ENCODE data around the gene PLEKHA7.

Gene PLEKHA7

GRCh38 chr11:17024924-17025323 lies 10.7 kb upstream of the PLEKHA7 start:
- no peak for DNase-seq (ENCODE audit: extremely low read depth, low read depth)
- no peak for TF ChIP-seq CTCF (IDR thresholded peaks at IDR 0.05; ENCODE audit: low read depth, low read length, missing control alignments)
- H3K4me3 ChIP-seq (replicated peaks; ENCODE audit: low read depth, low read length) = no peak overlapping the region

- no peak for DNase-seq (ENCODE audit: extremely low read depth, low read depth)
These were observed 7.3 kb upstream of the PLEKHA7 start for GRCh38 chr11:17021511-17021910.

GRCh38 chr11:17020831-17021230 lies 6.6 kb upstream of the PLEKHA7 start:
- DNase-seq (ENCODE audit: extremely low read depth, low read depth) = no peak
- TF ChIP-seq CTCF (IDR thresholded peaks at IDR 0.05; ENCODE audit: low read depth, low read length, missing control alignments) = no peak
- H3K4me3 ChIP-seq (replicated peaks; ENCODE audit: low read depth, low read length) = no peak overlapping the region

More at GRCh38 chr11:17021511-17021910, 7.3 kb upstream of the PLEKHA7 start:
- no peak overlapping the region for H3K4me3 ChIP-seq (replicated peaks; ENCODE audit: low read depth, low read length)
- no peak for TF ChIP-seq CTCF (IDR thresholded peaks at IDR 0.05; ENCODE audit: low read depth, low read length, missing control alignments)

GRCh38 chr11:17019232-17019631 lies 5.0 kb upstream of the PLEKHA7 start:
- DNase-seq (ENCODE audit: extremely low read depth, low read depth) = no peak
- no peak overlapping the region for H3K4me3 ChIP-seq (replicated peaks; ENCODE audit: low read depth, low read length)
- no peak for TF ChIP-seq CTCF (IDR thresholded peaks at IDR 0.05; ENCODE audit: low read depth, low read length, missing control alignments)

GRCh38 chr11:17015627-17016126 lies 1.5 kb upstream of the PLEKHA7 start:
- TF ChIP-seq CTCF (IDR thresholded peaks at IDR 0.05; ENCODE audit: low read depth, low read length, missing control alignments) = no peak
- peak; percentile 3 for DNase-seq (ENCODE audit: extremely low read depth, low read depth)
- no peak overlapping the region for H3K4me3 ChIP-seq (replicated peaks; ENCODE audit: low read depth, low read length)

GRCh38 chr11:17014833-17015626 lies 816 bp upstream of the PLEKHA7 start:
- no peak overlapping the region for H3K4me3 ChIP-seq (replicated peaks; ENCODE audit: low read depth, low read length)
- peak; percentile 28 for TF ChIP-seq CTCF (IDR thresholded peaks at IDR 0.05; ENCODE audit: low read depth, low read length, missing control alignments)
- DNase-seq (ENCODE audit: extremely low read depth, low read depth) = no peak

Data from HFF-Myc (cell line).